NCI-H1436 treated with DMSO at 0.1 percent for 48 hours (cell line): ENCODE results near the gene ARL5A.

Experiments
- DNase-seq: peaks from one replicate; lab custom pipeline; 2025; lab: John Stamatoyannopoulos, UW

Gene ARL5A

GRCh38 chr2:151840216-151841046, 12.2 kb upstream of the ARL5A start:
- DNase-seq: no peak

GRCh38 chr2:151837926-151838325, 9.7 kb upstream of the ARL5A start:
- DNase-seq: no peak

- no peak for DNase-seq
These were observed 5.8 kb upstream of the ARL5A start for GRCh38 chr2:151833984-151834383.

GRCh38 chr2:151830961-151831360, 2.7 kb upstream of the ARL5A start:
- no peak for DNase-seq

GRCh38 chr2:151828890-151829324, 686 bp upstream of the ARL5A start:
- no peak for DNase-seq

- no peak for DNase-seq
These were observed 568 bp downstream of the ARL5A start for GRCh38 chr2:151827564-151828142.

GRCh38 chr2:151826737-151827157, 1.5 kb downstream of the ARL5A start:
- DNase-seq: no peak

- no peak for DNase-seq
These were observed 3.3 kb downstream of the ARL5A start for GRCh38 chr2:151824886-151825285.

- DNase-seq: no peak
These were observed 4.6 kb downstream of the ARL5A start for GRCh38 chr2:151823651-151824050.

- DNase-seq: no peak
These were observed 8.3 kb downstream of the ARL5A start for GRCh38 chr2:151819920-151820319.

- DNase-seq: no peak
These were observed 10.3 kb downstream of the ARL5A start for GRCh38 chr2:151817929-151818328.

- DNase-seq: no peak
These were observed 11.4 kb downstream of the ARL5A start for GRCh38 chr2:151816843-151817242.

- DNase-seq: no peak
These were observed 12.3 kb downstream of the ARL5A start for GRCh38 chr2:151815821-151816489.

GRCh38 chr2:151810489-151810888, 17.7 kb downstream of the ARL5A start:
- no peak for DNase-seq

GRCh38 chr2:151809073-151809383, 19.2 kb downstream of the ARL5A start:
- no peak for DNase-seq

GRCh38 chr2:151808258-151809072, 19.8 kb downstream of the ARL5A start:
- no peak for DNase-seq

- DNase-seq: no peak
These were observed 22.3 kb downstream of the ARL5A start for GRCh38 chr2:151805961-151806360.

GRCh38 chr2:151805343-151805742, 22.9 kb downstream of the ARL5A start:
- no peak for DNase-seq

GRCh38 chr2:151803811-151804210, 24.4 kb downstream of the ARL5A start:
- no peak for DNase-seq

GRCh38 chr2:151802315-151802714, 25.9 kb downstream of the ARL5A start:
- DNase-seq: no peak

GRCh38 chr2:151799886-151800292, 28.3 kb downstream of the ARL5A start:
- no peak for DNase-seq

GRCh38 chr2:151796774-151797173, 31.4 kb downstream of the ARL5A start:
- no peak for DNase-seq
